ENCODE measurements around the gene FLOT2.

GRCh38 chr17:28874750-28875149 lies 22.8 kb downstream of the FLOT2 start:
- TF ChIP-seq POLR2A (IDR thresholded peaks at IDR 0.05) (no peak), CTCF (IDR thresholded peaks at IDR 0.05) (no peak)
